GM12874 (cell line): ENCODE data around the gene PDLIM5.

ENCODE experiments used
- TF ChIP-seq, protein P1 (sequence below): IDR thresholded peaks from 2 replicates; pipeline ENCODE4 v1.5.1; 2011; ENCODE audit warnings: low read depth, mild to moderate bottlenecking, control low read depth, low read length, moderate library complexity; ENCODE audit not compliant: insufficient read depth

PDLIM5 gene

DNA sequence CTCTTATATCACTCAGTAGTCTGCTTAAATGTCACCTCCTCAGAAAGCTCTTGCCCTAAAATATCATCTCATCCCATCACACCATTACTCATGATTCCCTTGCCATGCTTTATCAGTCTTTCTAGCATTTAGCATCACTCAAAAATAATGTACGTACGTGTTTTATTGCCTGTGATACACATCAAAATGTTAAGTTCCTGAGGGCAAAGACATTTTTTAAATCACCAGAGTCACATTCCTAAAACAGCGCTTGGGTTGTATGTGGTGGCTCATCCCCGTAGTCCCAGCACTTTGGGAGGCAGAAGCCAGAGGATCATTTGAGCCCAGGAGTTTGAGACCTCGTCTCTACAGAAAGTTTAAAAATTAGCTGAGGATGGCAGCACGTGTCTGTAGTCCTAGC is 21.3 kb upstream of the PDLIM5 start:
- TF ChIP-seq, protein P1, sequence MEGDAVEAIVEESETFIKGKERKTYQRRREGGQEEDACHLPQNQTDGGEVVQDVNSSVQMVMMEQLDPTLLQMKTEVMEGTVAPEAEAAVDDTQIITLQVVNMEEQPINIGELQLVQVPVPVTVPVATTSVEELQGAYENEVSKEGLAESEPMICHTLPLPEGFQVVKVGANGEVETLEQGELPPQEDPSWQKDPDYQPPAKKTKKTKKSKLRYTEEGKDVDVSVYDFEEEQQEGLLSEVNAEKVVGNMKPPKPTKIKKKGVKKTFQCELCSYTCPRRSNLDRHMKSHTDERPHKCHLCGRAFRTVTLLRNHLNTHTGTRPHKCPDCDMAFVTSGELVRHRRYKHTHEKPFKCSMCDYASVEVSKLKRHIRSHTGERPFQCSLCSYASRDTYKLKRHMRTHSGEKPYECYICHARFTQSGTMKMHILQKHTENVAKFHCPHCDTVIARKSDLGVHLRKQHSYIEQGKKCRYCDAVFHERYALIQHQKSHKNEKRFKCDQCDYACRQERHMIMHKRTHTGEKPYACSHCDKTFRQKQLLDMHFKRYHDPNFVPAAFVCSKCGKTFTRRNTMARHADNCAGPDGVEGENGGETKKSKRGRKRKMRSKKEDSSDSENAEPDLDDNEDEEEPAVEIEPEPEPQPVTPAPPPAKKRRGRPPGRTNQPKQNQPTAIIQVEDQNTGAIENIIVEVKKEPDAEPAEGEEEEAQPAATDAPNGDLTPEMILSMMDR = no peak

GRCh38 chr4:94431388-94431787 is 20.4 kb upstream of the PDLIM5 start:
- TF ChIP-seq, protein P1 = no peak

DNA sequence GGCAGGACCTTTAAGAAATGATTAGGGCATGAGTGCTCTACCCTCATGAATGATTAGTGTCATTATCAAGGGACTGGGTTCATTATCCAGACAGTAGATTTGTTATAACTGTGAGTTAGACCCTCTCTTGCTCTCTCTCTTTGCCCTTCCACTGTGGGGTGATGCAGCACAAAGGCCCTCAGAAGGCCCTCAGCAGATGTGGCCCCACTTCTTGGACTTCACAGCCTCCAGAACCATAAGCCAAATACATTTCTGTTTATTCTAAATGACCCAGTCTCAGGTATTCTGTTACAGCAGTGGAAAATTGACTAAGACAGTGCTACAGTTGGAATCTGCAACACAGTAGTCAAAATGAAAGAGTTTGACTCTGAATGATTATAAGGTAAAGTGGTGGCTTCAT is 17.2 kb upstream of the PDLIM5 start:
- TF ChIP-seq, protein P1 = no peak

- TF ChIP-seq, protein P1 = no peak
Observed at GRCh38 chr4:94435874-94436273, 15.9 kb upstream of the PDLIM5 start.

- TF ChIP-seq, protein P1 = no peak
Observed at GRCh38 chr4:94436512-94436911, 15.2 kb upstream of the PDLIM5 start.

- TF ChIP-seq, protein P1 = no peak
Observed at GRCh38 chr4:94439606-94440005, 12.1 kb upstream of the PDLIM5 start.

DNA sequence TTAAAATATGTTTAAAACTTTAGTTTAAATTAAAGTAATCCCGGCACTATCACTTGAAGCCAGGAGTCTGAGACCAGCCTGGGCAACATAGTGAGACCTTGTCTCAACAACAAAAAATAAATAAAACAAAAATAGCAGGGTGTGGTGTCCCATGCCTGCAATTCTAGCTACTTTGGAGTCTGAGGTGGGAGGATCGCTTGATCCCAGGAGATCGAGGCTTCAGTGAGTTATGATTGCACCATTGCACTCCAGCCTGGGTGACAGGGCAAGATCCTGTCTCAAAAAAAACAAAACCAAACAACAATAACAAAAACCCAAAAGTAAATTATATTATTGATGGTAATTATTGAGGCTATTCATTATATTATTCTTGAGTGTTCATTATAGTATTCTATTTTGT is 9.9 kb upstream of the PDLIM5 start:
- TF ChIP-seq, protein P1 = no peak

- TF ChIP-seq, protein P1 = no peak
Observed at GRCh38 chr4:94442251-94442650, 9.5 kb upstream of the PDLIM5 start.
